AG10803 (cell line): ENCODE data around the gene SLC2A13.
"Not testable (repeated sequence)": the region's sequence is repeated elsewhere in the genome, so short reads cannot be mapped to it uniquely, and the experiment has no call there.

ENCODE experiments used
- DNase-seq: peaks from one replicate; pipeline ENCODE4 v3.0.0; 2010; ENCODE audit warnings: low read depth
- H3K4me3 ChIP-seq: 2 replicates; pipeline ENCODE4 v1.5.1; 2011; ENCODE audit warnings: mild to moderate bottlenecking, low read length, control low read depth
- TF ChIP-seq, protein P1 (sequence below): conservative IDR thresholded peaks from 2 replicates; pipeline ENCODE4 v1.5.1; 2011; ENCODE audit warnings: mild to moderate bottlenecking, low read length, control low read depth, inconsistent platforms

The SLC2A13 gene

DNA sequence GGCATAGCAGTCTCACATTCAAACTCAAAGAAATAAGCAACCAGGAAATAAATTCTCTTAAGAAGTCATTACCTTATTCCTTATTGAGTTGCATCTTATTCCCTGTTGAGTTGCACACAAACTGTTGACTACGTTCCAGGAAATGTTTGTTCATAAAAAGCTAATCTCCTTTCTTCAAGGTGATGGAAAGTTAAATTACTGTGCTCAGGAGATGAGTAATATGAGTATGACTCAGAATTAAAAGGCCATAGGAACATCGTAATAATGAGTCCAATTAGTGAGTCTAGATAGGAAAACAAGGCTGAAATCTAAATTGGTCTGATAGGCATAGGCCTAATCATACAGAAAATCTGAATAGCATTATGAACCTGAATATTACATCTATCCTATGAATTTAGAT is 203.1 kb downstream of the SLC2A13 start:
- DNase-seq: no peak
- H3K4me3 ChIP-seq: no peak overlapping the region
- TF ChIP-seq, protein P1, sequence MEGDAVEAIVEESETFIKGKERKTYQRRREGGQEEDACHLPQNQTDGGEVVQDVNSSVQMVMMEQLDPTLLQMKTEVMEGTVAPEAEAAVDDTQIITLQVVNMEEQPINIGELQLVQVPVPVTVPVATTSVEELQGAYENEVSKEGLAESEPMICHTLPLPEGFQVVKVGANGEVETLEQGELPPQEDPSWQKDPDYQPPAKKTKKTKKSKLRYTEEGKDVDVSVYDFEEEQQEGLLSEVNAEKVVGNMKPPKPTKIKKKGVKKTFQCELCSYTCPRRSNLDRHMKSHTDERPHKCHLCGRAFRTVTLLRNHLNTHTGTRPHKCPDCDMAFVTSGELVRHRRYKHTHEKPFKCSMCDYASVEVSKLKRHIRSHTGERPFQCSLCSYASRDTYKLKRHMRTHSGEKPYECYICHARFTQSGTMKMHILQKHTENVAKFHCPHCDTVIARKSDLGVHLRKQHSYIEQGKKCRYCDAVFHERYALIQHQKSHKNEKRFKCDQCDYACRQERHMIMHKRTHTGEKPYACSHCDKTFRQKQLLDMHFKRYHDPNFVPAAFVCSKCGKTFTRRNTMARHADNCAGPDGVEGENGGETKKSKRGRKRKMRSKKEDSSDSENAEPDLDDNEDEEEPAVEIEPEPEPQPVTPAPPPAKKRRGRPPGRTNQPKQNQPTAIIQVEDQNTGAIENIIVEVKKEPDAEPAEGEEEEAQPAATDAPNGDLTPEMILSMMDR: no peak

DNA sequence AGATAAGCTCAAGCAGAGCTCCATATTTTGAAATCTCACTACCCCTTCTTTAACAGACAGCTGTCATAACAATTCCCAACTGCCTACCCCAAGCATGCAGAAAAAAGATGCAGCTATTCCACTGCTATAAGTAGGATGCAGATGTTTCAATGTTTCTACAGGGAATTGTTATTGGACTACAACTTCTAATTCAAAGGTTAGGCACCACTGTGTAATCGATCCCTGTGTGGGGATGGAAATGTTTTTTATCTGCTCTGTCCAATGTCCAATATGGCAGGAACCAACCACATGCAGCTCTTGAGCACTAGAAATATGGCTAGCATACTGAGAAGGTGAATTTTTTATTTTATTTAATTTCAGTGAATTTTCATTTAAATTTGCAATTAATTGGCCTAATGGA is 208.6 kb downstream of the SLC2A13 start:
- TF ChIP-seq, protein P1: no peak
- DNase-seq: no peak
- H3K4me3 ChIP-seq: no peak overlapping the region

DNA sequence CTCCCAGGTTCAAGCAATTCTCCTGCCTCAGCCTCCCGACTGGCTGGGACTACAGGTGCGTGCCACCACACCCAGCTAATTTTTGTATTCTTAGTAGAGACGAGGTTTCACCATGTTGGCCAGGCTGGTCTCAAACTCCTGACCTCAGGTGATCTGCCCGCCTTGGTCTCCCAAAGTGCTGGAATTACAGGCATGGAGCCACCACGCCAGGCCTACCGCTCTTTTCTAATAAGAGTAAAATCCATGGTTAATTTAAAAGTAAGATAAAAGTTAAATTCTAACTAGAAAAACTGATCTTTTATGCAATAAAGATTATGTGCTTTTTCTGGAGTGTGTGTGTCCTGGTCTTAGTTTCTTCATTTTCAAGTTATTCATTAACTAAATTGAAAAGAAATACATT is 212.5 kb downstream of the SLC2A13 start:
- not testable (repeated sequence) for H3K4me3 ChIP-seq, DNase-seq

DNA sequence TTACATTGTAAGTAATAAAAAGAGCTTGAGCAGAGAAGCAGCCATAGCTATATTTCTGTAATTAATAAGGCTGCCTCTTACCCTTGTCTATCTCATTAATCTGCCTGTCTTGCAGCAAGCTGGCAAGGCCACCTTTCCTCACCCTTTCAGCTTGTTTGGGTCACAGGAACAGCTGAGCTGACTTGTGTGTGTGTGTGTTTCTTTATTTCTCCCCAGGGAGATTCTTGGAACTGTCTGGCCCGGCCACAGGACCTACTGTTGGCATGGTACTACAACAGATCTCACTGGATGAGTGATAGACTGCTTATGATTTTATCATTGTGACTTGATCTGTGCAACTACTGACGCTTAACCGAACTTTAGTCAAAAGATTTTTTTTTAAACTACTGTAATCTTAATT is 213.7 kb downstream of the SLC2A13 start:
- peak; percentile 13 for DNase-seq
- TF ChIP-seq, protein P1: no peak
- no peak overlapping the region for H3K4me3 ChIP-seq

DNA sequence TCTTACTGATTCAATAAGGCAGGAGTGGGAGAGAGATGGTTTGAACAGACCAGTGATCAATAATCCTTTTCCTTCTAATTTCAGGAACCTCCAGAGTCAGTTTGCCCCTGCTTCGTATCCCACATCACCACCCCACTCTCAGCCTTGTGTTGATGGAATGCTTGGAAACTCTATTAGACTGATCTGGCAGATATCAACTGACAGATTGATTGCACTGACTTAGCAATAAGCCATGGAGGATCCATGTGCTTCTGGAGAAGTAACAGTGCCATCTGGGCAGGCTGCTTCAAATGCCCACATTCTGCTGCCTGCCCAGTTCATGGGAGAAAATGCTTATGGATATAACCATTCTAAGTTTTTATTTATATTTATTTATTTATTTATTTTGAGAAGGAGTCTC is 218.0 kb downstream of the SLC2A13 start:
- DNase-seq: no peak
- TF ChIP-seq, protein P1: no peak
- no peak overlapping the region for H3K4me3 ChIP-seq

DNA sequence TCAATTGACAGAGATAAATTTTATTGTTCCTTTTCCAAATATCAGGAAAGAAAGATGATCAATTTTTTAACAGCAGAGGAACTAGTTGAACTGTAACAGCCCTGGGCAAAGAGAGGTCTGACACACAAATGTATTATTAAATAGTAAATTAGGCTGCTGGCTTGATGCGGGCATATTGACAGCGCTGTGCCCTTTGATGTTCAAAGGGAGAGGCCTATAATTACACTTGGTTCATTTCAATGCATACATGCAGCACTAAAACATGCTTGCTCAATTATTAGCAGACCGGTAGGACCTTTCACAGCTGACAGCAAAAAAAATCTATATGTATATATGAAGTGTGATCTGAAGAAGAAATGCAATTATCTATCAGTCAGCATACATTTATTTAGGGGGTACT is 219.8 kb downstream of the SLC2A13 start:
- TF ChIP-seq, protein P1: no peak
- H3K4me3 ChIP-seq: no peak overlapping the region
- no peak for DNase-seq

DNA sequence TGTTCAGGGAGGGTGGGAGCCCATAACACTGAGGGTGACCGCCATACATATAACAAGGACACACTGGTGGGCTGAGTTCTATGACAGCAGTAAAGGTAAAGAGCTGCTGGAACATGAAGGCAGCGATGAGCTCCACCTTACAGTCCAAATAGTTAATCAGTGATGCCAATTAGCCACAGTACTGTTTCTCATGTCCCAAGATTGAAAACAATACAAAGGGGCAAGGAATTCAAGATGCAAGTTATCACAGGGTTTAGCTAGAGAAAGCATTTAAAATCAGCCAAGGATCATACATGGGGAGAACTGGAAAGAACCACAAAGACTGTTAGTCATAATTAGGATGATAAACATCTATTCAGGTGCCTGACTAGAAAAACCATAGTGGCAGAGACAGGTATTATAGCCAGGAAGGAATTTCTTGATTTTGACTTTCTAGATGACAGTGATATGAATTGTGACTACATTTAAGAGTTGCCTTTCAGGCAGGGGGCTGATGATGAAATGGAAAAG is 221.2 kb downstream of the SLC2A13 start:
- DNase-seq: no peak
- TF ChIP-seq, protein P1: no peak
- no peak overlapping the region for H3K4me3 ChIP-seq

DNA sequence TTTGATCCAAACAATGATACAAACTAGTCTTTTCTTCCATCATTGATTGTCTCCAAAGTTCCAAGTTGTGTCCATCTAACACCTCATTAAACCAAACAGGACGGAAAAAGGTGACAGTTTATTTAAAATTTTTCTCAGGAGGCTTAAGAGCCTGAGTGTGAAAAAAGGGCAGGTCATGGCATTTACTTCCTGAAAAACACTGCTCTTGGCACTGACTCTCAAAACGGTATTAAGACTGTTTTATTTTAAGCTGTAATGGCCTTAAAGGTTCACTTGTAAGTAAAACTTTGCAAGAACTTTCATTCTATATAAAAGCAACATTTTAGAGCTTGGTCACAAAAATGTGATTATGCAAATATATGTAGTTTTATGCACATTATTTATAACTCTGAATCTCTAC is 222.5 kb downstream of the SLC2A13 start:
- TF ChIP-seq, protein P1: no peak
- no peak overlapping the region for H3K4me3 ChIP-seq
- no peak for DNase-seq
